GM13977 (cell line): ENCODE data around the gene CA9.

ENCODE experiments used
- DNase-seq: peaks from one replicate; pipeline ENCODE4 v3.0.0; 2012; ENCODE audit warnings: low spot score
- CTCF ChIP-seq: IDR thresholded peaks from 2 replicates; pipeline ENCODE4 v1.5.1; 2012; ENCODE audit warnings: mild to moderate bottlenecking, control low read depth; ENCODE audit not compliant: insufficient read depth; ENCODE audit errors: extremely low read depth, missing control alignments
- in situ Hi-C: fragments of 300-500 bp; cut with MboI; formaldehyde crosslinking; loops from one replicate; pipeline ENCODE4 v1.12.0; 2022; ENCODE audit warnings: low sequenced_read_pairs, low pct_unique_long_range_greater_than_20kb, mixed read lengths, inconsistent platforms; ENCODE audit not compliant: unreplicated experiment

Gene CA9

DNA sequence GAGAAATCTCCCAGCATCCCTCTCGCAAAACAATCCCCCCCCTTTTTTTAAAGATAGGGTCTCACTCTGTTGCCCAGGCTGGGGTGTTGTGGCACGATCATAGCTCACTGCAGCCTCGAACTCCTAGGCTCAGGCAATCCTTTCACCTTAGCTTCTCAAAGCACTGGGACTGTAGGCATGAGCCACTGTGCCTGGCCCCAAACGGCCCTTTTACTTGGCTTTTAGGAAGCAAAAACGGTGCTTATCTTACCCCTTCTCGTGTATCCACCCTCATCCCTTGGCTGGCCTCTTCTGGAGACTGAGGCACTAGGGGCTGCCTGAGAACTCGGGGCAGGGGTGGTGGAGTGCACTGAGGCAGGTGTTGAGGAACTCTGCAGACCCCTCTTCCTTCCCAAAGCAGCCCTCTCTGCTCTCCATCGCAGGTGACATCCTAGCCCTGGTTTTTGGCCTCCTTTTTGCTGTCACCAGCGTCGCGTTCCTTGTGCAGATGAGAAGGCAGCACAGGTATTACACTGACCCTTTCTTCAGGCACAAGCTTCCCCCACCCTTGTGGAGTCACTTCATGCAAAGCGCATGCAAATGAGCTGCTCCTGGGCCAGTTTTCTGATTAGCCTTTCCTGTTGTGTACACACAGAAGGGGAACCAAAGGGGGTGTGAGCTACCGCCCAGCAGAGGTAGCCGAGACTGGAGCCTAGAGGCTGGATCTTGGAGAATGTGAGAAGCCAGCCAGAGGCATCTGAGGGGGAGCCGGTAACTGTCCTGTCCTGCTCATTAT lies 6.8 kb downstream of the CA9 start:
- peak; percentile 52 for DNase-seq
- TF ChIP-seq CTCF, result no peak
- in situ Hi-C loops, result no loop called here

- no peak for DNase-seq
- no peak for TF ChIP-seq CTCF
- in situ Hi-C loops, result no loop called here
These were observed 7.7 kb downstream of the CA9 start for GRCh38 chr9:35681341-35682002.

GRCh38 chr9:35682051-35682450 lies 8.3 kb downstream of the CA9 start:
- TF ChIP-seq CTCF, result no peak
- in situ Hi-C loops, result no loop called here
- DNase-seq, result no peak

GRCh38 chr9:35682520-35683315 lies 9.0 kb downstream of the CA9 start:
- no peak for DNase-seq
- in situ Hi-C loops, result no loop called here
- no peak for TF ChIP-seq CTCF

DNA sequence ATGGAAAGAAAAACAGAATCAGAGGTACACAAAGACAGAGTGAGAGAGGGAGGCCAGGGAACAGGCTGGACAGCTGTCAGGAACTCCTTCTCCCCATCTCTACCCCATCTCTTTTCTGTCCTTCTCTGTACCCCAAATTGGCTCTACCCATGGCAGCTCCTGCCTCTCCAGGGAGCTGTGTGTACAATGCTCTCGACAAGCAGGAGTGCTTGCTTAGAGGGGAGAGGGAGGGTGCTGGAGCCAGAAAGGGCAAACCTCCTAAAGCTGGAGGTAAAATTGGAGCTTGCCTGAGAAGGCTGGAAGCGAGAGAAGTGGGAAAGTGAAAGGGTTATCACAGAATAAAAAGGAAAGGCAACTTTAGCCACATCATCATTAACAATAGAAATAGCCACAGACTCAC lies 9.6 kb downstream of the CA9 start:
- no peak for TF ChIP-seq CTCF
- in situ Hi-C loops, result no loop called here
- DNase-seq, result no peak

DNA sequence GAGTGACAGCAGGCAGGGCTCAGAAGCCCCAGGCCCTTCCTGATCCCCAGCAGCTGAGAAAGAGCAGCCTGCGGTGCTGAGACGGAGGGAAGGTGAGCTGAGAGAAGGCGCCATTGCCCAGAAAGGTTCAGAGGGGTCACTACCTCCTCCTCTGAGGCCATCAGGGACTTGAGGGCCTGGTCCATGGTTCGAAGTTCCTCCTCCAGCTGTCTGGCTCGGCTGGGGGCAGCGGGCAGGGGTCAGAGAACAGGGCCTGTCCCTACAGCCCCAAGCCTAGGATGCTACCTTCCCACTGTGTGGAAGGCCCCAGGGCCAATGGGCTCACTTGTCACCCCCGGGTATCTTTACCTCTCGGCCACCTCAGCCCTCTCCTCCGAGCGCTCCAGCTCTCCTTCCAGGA lies 11.2 kb downstream of the CA9 start:
- TF ChIP-seq CTCF, result no peak
- in situ Hi-C loops, result no loop called here
- DNase-seq, result no peak
